ENCODE data around the gene SLC25A39. TPM values are rescaled to one million over a fixed set of nuclear protein-coding genes. Genes with fewer than 3 reads are reported as not detected.

SLC25A39 gene
- total and polyA plus RNA-seq, 2 of the 13 experiments (the other 11 are each of a cell fraction or from before 2014, with no cell fraction given): 144 to 151 TPM

- TF ChIP-seq ZNF879 (CRISPR knock-in tag; IDR thresholded peaks at IDR 0.05) (no peak), ZNF430 (CRISPR knock-in tag; IDR thresholded peaks at IDR 0.05) (peak; percentile 68; the same call in 1 of the 2 replicates), ZNF546 (CRISPR knock-in tag; conservative IDR thresholded peaks at IDR 0.05) (peak; percentile 28; the same call in 1 of the 2 replicates), CREBL2 (CRISPR knock-in tag; IDR thresholded peaks at IDR 0.05; ENCODE audit: borderline replicate concordance) (no peak), HIVEP1 (CRISPR knock-in tag; IDR thresholded peaks at IDR 0.05) (0 out of 2 replicates have a peak, but pooled peaks have one; percentile 12), GABPB1 (CRISPR knock-in tag; IDR thresholded peaks at IDR 0.05) (peak; percentile 89), ELF3 (CRISPR knock-in tag; IDR thresholded peaks at IDR 0.05) (peak; percentile 90), NR2F6 (IDR thresholded peaks at IDR 0.05) (peak; percentile 33), NR2F6 (CRISPR knock-in tag; IDR thresholded peaks at IDR 0.05) (peak; percentile 92), RERE (CRISPR knock-in tag; IDR thresholded peaks at IDR 0.05; ENCODE audit: low read depth) (peak; percentile 62; the same call in 1 of the 2 replicates), FOXC1 (CRISPR knock-in tag; IDR thresholded peaks at IDR 0.05; ENCODE audit: borderline replicate concordance) (peak; percentile 81; the same call in 1 of the 2 replicates), ZGPAT (CRISPR knock-in tag; IDR thresholded peaks at IDR 0.05) (peak; percentile 73), ZNF543 (CRISPR knock-in tag; IDR thresholded peaks at IDR 0.05) (0 out of 2 replicates have a peak, but pooled peaks have one; percentile 50)
- TF ChIP-seq, protein P1, sequence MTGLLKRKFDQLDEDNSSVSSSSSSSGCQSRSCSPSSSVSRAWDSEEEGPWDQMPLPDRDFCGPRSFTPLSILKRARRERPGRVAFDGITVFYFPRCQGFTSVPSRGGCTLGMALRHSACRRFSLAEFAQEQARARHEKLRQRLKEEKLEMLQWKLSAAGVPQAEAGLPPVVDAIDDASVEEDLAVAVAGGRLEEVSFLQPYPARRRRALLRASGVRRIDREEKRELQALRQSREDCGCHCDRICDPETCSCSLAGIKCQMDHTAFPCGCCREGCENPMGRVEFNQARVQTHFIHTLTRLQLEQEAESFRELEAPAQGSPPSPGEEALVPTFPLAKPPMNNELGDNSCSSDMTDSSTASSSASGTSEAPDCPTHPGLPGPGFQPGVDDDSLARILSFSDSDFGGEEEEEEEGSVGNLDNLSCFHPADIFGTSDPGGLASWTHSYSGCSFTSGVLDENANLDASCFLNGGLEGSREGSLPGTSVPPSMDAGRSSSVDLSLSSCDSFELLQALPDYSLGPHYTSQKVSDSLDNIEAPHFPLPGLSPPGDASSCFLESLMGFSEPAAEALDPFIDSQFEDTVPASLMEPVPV (CRISPR knock-in tag; IDR thresholded peaks at IDR 0.05): peak; percentile 40; the same call in 1 of the 2 replicates
- TF ChIP-seq, protein P2, sequence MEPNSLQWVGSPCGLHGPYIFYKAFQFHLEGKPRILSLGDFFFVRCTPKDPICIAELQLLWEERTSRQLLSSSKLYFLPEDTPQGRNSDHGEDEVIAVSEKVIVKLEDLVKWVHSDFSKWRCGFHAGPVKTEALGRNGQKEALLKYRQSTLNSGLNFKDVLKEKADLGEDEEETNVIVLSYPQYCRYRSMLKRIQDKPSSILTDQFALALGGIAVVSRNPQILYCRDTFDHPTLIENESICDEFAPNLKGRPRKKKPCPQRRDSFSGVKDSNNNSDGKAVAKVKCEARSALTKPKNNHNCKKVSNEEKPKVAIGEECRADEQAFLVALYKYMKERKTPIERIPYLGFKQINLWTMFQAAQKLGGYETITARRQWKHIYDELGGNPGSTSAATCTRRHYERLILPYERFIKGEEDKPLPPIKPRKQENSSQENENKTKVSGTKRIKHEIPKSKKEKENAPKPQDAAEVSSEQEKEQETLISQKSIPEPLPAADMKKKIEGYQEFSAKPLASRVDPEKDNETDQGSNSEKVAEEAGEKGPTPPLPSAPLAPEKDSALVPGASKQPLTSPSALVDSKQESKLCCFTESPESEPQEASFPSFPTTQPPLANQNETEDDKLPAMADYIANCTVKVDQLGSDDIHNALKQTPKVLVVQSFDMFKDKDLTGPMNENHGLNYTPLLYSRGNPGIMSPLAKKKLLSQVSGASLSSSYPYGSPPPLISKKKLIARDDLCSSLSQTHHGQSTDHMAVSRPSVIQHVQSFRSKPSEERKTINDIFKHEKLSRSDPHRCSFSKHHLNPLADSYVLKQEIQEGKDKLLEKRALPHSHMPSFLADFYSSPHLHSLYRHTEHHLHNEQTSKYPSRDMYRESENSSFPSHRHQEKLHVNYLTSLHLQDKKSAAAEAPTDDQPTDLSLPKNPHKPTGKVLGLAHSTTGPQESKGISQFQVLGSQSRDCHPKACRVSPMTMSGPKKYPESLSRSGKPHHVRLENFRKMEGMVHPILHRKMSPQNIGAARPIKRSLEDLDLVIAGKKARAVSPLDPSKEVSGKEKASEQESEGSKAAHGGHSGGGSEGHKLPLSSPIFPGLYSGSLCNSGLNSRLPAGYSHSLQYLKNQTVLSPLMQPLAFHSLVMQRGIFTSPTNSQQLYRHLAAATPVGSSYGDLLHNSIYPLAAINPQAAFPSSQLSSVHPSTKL (CRISPR knock-in tag; IDR thresholded peaks at IDR 0.05): peak; percentile 83
Measured at GRCh38 chr17:44279666-44280391, 44.8 kb downstream of the SLC25A39 start (continued).
